K562 (cell line): ENCODE measurements around the gene FATE1. TPM values are rescaled to one million over a fixed set of nuclear protein-coding genes. Genes with fewer than 3 reads are reported as not detected.

Experiments
- ATAC-seq: fragments of 200-7000 bp; cut with Tn5 transposase; 3 replicates; pipeline ENCODE4 v1.9.1; 2020; ENCODE audit warnings: moderate library complexity
- BruUV-seq: library from RNA; stranded (reverse); fragments of 400-500 nt; replicated peaks from 2 replicates; lab custom pipeline; 2021; lab: Mats Ljungman, UMichigan
- CTCF ChIA-PET: fragments of 300-600 bp; formaldehyde crosslinking; extraction: SDS; loops from one replicate; lab custom pipeline; 2021; ENCODE audit warnings: low intra/inter-chr PET ratio; lab: Yijun Ruan, JAX
- POLR2A ChIA-PET: fragments of 300-600, 350-650 bp; sonication (Branson Sonifier 250); formaldehyde crosslinking; extraction: SDS; loops from one replicate; lab custom pipeline; 2021; ENCODE audit warnings: antibody characterized with exemption, inconsistent platforms; lab: Yijun Ruan, JAX
- DNase-seq, 4 experiments: peaks; one replicate each; pipeline versions ENCODE4 v3.0.0 to v3.0.0-alpha.2; 2011 to 2018; ENCODE audit warnings: low spot score in 3 of 4, mixed read lengths in 3 of 4; ENCODE audit errors: extremely low read depth in 1 of 4
- FAIRE-seq: peaks from 2 replicates; lab custom pipeline; 2011; peaks lifted over from hg19 to GRCh38; lab: Jason Lieb, UNC
- H2AFZ ChIP-seq: 2 replicates; pipeline ENCODE4 v1.6.0; 2011; ENCODE audit warnings: low read depth, low read length, control low read depth, inconsistent platforms
- H3K27ac ChIP-seq: fragments of 200-600 bp; 3 replicates; pipeline ENCODE4 v1.8.0; 2011; ENCODE audit warnings: low read depth, mild to moderate bottlenecking, control low read depth, inconsistent platforms, low read length, moderate library complexity, mixed read lengths; ENCODE audit errors: extremely low read depth
- H3K27me3 ChIP-seq, 2 experiments: fragments of 300-600 bp in 1 of 2; 2 replicates in 1 of 2; 3 replicates in 1 of 2; pipeline versions ENCODE4 v1.6.0 to v1.8.0; 2011; ENCODE audit warnings: inconsistent platforms in 2 of 2, low read length in 2 of 2, mild to moderate bottlenecking in 1 of 2, mixed read lengths in 1 of 2, moderate library complexity in 1 of 2; ENCODE audit not compliant: control insufficient read depth in 2 of 2, insufficient read depth in 2 of 2
- H3K36me3 ChIP-seq: fragments of 300-600 bp; 3 replicates; pipeline ENCODE4 v1.8.0; 2011; ENCODE audit warnings: mild to moderate bottlenecking, low read length, inconsistent platforms; ENCODE audit not compliant: control insufficient read depth, insufficient read depth
- H3K4me1 ChIP-seq, 2 experiments: fragments of 200-600 bp in 1 of 2; replicated peaks in 1 of 2; 2 replicates in 1 of 2; 3 replicates in 1 of 2; pipeline versions ENCODE4 v1.5.1 to v1.8.0; 2011; ENCODE audit warnings: inconsistent platforms in 2 of 2, low read length in 2 of 2, mild to moderate bottlenecking in 1 of 2, mixed read lengths in 1 of 2, moderate library complexity in 1 of 2; ENCODE audit not compliant: control insufficient read depth in 2 of 2, insufficient read depth in 2 of 2
- H3K4me2 ChIP-seq: 2 replicates; pipeline ENCODE4 v1.6.1; 2011; ENCODE audit warnings: low read length, control low read depth, inconsistent platforms, mixed read lengths; ENCODE audit not compliant: insufficient read depth
- H3K4me3 ChIP-seq: fragments of 200-600 bp; sonication (generic), shearing (Covaris generic); 2 replicates; pipeline ENCODE4 v1.5.1; 2016; ENCODE audit warnings: control low read depth, inconsistent platforms
- H3K79me2 ChIP-seq: fragments of 200-600 bp; 3 replicates; pipeline ENCODE4 v1.8.0; 2011; ENCODE audit warnings: low read length, inconsistent platforms; ENCODE audit not compliant: control insufficient read depth, insufficient read depth
- H3K9ac ChIP-seq, 2 experiments: 2 replicates each; pipeline versions ENCODE4 v1.6.0 to v1.6.1; 2011; ENCODE audit warnings: low read depth in 2 of 2, low read length in 2 of 2, control low read depth in 1 of 2, inconsistent platforms in 1 of 2, mild to moderate bottlenecking in 1 of 2, mixed read lengths in 1 of 2; ENCODE audit not compliant: insufficient read depth in 1 of 2
- H3K9me1 ChIP-seq: one replicate; pipeline ENCODE4 v1.6.0; 2011; ENCODE audit warnings: inconsistent platforms, mild to moderate bottlenecking, low read length, moderate library complexity; ENCODE audit not compliant: control insufficient read depth, insufficient read depth
- H3K9me3 ChIP-seq: replicated peaks from 2 replicates; pipeline ENCODE4 v1.5.1; 2011; ENCODE audit warnings: low read depth, low read length, inconsistent platforms; ENCODE audit not compliant: control insufficient read depth, insufficient read depth
- H4K20me1 ChIP-seq: replicated peaks from 2 replicates; pipeline ENCODE4 v1.6.1; 2011; ENCODE audit warnings: low read length, inconsistent platforms, mixed read lengths; ENCODE audit not compliant: control insufficient read depth, insufficient read depth
- C11orf30 ChIP-seq: fragments of 450-650 bp; IDR thresholded peaks from 2 replicates; pipeline ENCODE4 v1.6.1; 2016; ENCODE audit warnings: low read depth, mild to moderate bottlenecking
- CREBBP ChIP-seq: IDR thresholded peaks from one replicate; pipeline ENCODE4 v1.6.1; 2012; ENCODE audit warnings: low read depth, mild to moderate bottlenecking, control low read depth, inconsistent platforms, low read length
- GABPA ChIP-seq: fragments of 200-800 bp; sonication (Bioruptor generic); conservative IDR thresholded peaks from 2 replicates; pipeline ENCODE4 v1.6.1; 2016; ENCODE audit warnings: low read depth, missing genetic modification characterization, missing compliant biosample characterization
- HNRNPLL ChIP-seq: fragments of 200-400 bp; formaldehyde crosslinking; IDR thresholded peaks from 2 replicates; pipeline ENCODE4 v1.6.1; 2017; ENCODE audit warnings: low read length, low read depth, mild to moderate bottlenecking; ENCODE audit not compliant: poor library complexity, severe bottlenecking
- KDM2B ChIP-seq: fragments of 250-450 bp; sonication (Bioruptor Pico); IDR thresholded peaks from 2 replicates; pipeline ENCODE4 v1.8.0; 2021; ENCODE audit warnings: mild to moderate bottlenecking, moderate library complexity
- NCOA6 ChIP-seq: fragments of 450-650 bp; IDR thresholded peaks from 2 replicates; pipeline ENCODE4 v1.6.1; 2017; ENCODE audit warnings: mild to moderate bottlenecking
- PYGO2 ChIP-seq: fragments of 450-650 bp; IDR thresholded peaks from 2 replicates; pipeline ENCODE4 v1.6.1; 2016; ENCODE audit warnings: mild to moderate bottlenecking, missing genetic modification characterization, moderate library complexity, missing compliant biosample characterization
- SRSF7 ChIP-seq: fragments of 200-400 bp; formaldehyde crosslinking; optimal IDR thresholded peaks from 2 replicates; pipeline ENCODE3; 2017; ENCODE audit warnings: mild to moderate bottlenecking, low read depth, low read length
- ZNF217 ChIP-seq: sonication (generic); formaldehyde crosslinking; IDR thresholded peaks from 2 replicates; pipeline ENCODE4 v1.8.0; 2022; ENCODE audit warnings: mild to moderate bottlenecking, missing genetic modification reagents
- ZNF586 ChIP-seq: fragments of 450-650 bp; formaldehyde crosslinking; conservative IDR thresholded peaks from 2 replicates; pipeline ENCODE4 v1.4.0; 2020; ENCODE audit warnings: mild to moderate bottlenecking, moderate library complexity
- WGBS: fragments of 100-300 bp; shearing (Covaris generic); methylation state at CpG from one replicate; pipeline ENCODE4 v1.1.6; 2016; ENCODE audit warnings: low coverage, mixed read lengths; ENCODE audit not compliant: insufficient coverage; ENCODE audit errors: missing lambda C conversion rate; 5-methylcytosine and 5-hydroxymethylcytosine counted together
- in situ Hi-C: fragments of 300-500 bp; cut with MboI; formaldehyde crosslinking; loops from 4 replicates; pipeline ENCODE4 v1.15.0; 2018; ENCODE audit warnings: inconsistent platforms, mixed read lengths
- intact Hi-C: fragments of 100-400 bp; cut with micrococcal nuclease; formaldehyde crosslinking; loops from 2 replicates; pipeline ENCODE4 v1.14.2; 2022
- polyA plus RNA-seq, 8 experiments: library from polyadenylated mRNA; depleted of rRNA in 4 of 8; stranded (reverse) in 5 of 8; unstranded in 3 of 8; fragments of >200 nt; fragmentation: Nextera tagmentation in 2 of 8; fragmentation: Illumina TruSeq in 1 of 8; extraction: Ambion mirVana in 2 of 8; extraction: Trizol in 1 of 8; gene quantifications; 2 replicates each; pipeline versions ENCODE4 v1.2.1 to v1.2.3, GENCODE V29; 2011 to 2014; ENCODE audit warnings: inconsistent platforms in 1 of 8, missing spikeins in 1 of 8
- total RNA-seq, 7 experiments: library from RNA; depleted of rRNA in 6 of 7; stranded (reverse); fragments of >200 nt in 6 of 7; fragmentation: Illumina TruSeq in 2 of 7; extraction: Trizol in 2 of 7; gene quantifications; 2 replicates each; pipeline versions ENCODE4 v1.2.1 to v1.2.3, GENCODE V29; 2011 to 2021; ENCODE audit warnings: low replicate concordance in 1 of 7
- TF ChIP-seq, protein P1 (sequence below): IDR thresholded peaks from 2 replicates; pipeline ENCODE4 v1.6.1; 2016; ENCODE audit warnings: missing genetic modification characterization, missing compliant biosample characterization
- TF ChIP-seq, protein P2 (sequence below): fragments of 450-650 bp; conservative IDR thresholded peaks from 2 replicates; pipeline ENCODE4 v1.6.1; 2016; ENCODE audit warnings: missing genetic modification characterization, low read depth, mild to moderate bottlenecking, missing compliant biosample characterization, moderate library complexity

Gene FATE1
- total and polyA plus RNA-seq, 9 of the 15 experiments (the other 6 are each of a cell fraction or from before 2014, with no cell fraction given), result not detected

DNA sequence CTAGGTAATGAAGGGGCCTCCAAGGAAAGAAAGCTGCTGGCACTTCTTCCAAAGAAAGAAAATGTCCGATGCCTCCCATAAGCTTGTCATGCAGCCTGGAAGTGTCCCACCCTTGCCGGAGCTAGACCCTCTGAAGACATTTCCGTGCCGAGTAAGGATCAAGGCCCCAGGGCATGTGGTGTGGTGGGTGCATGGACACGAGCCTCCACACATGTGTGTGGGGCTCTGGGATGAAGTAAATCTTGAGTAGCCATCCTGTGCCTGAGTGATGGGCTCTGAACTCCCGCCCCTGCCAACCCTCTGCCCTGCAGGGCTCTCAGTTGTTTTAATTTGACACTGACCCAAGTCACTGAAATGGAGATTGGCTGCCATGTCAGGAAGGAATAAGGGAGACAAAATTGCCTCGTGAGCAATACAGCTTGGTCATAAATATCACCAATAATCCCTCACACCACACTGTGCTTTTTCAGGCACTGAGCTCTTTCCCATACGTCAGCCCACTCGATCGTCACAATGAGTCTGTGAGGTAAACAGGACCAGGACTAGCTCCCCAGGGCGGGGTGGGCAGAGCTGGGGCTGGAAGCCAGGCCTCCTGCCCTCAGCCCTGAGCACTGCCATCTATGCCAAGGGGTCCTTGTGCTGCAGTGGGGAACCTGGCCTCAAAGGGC, 43.3 kb downstream of the FATE1 start:
- H4K20me1 ChIP-seq, result no peaks in the 10 kb centered on the region
- no peak overlapping the region for H3K27ac ChIP-seq
- H3K9ac ChIP-seq, result no peak overlapping the region
- DNase-seq (no peak), ATAC-seq (no peak), FAIRE-seq (no peak)
- no peaks in the 10 kb centered on the region for H3K4me1 ChIP-seq
- in situ Hi-C loops (no loop called here), intact Hi-C loops (loop anchor here (5.0 kb wide), 1 partner anchor 583 kb away; no protein-coding TSS in a partner anchor)
- H3K36me3 ChIP-seq, result no peaks in the 10 kb centered on the region
- no peak overlapping the region for H3K4me3 ChIP-seq
- H3K9me1 ChIP-seq, result no peaks in the 10 kb centered on the region
- CTCF ChIA-PET, result no interaction called here
- H3K9me3 ChIP-seq, result no peaks in the 10 kb centered on the region
- TF ChIP-seq PYGO2 (no peak), GABPA (tag) (no peak), HNRNPLL (no peak), KDM2B (CRISPR knock-in tag) (no peak), ZNF586 (CRISPR knock-in tag) (no peak), ZNF217 (CRISPR knock-in tag) (no peak), NCOA6 (no peak), CREBBP (no peak), SRSF7 (no peak), C11orf30 (no peak)
- TF ChIP-seq, protein P1, sequence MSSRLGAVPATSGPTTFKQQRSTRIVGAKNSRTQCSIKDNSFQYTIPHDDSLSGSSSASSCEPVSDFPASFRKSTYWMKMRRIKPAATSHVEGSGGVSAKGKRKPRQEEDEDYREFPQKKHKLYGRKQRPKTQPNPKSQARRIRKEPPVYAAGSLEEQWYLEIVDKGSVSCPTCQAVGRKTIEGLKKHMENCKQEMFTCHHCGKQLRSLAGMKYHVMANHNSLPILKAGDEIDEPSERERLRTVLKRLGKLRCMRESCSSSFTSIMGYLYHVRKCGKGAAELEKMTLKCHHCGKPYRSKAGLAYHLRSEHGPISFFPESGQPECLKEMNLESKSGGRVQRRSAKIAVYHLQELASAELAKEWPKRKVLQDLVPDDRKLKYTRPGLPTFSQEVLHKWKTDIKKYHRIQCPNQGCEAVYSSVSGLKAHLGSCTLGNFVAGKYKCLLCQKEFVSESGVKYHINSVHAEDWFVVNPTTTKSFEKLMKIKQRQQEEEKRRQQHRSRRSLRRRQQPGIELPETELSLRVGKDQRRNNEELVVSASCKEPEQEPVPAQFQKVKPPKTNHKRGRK (tag), result no peak
- TF ChIP-seq, protein P2, sequence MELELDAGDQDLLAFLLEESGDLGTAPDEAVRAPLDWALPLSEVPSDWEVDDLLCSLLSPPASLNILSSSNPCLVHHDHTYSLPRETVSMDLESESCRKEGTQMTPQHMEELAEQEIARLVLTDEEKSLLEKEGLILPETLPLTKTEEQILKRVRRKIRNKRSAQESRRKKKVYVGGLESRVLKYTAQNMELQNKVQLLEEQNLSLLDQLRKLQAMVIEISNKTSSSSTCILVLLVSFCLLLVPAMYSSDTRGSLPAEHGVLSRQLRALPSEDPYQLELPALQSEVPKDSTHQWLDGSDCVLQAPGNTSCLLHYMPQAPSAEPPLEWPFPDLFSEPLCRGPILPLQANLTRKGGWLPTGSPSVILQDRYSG (tag), result no peak
- H2AFZ ChIP-seq, result no peak overlapping the region
- no peaks in the 10 kb centered on the region for H3K79me2 ChIP-seq
- POLR2A ChIA-PET, result no interaction called here
- H3K27me3 ChIP-seq, result peaks cover 0 to 6% of the 10 kb centered on the region in 2 experiments; a peak in 1 of 5 replicates
- H3K4me2 ChIP-seq, result no peak overlapping the region
- 13% methylated on average over 7 of the region's 11 CpGs for WGBS
- BruUV-seq, result no TSS peak
